Endodermal cell (in vitro differentiated cells): Measurements from ENCODE around the gene LIG4. TPM values are rescaled to one million over a fixed set of nuclear protein-coding genes. Genes with fewer than 3 reads are reported as not detected.

Source experiments
- DNase-seq: peaks from one replicate; pipeline ENCODE4 v3.0.0-alpha.2; 2017
- H3K27ac ChIP-seq: 2 replicates; pipeline ENCODE4 v1.5.1; 2013; ENCODE audit warnings: mild to moderate bottlenecking, low read depth, low read length, moderate library complexity
- H3K27me3 ChIP-seq: 2 replicates; pipeline ENCODE4 v1.6.1; 2013; ENCODE audit warnings: mild to moderate bottlenecking, low read length, moderate library complexity; ENCODE audit not compliant: insufficient read depth, control insufficient read depth, poor library complexity, severe bottlenecking
- H3K36me3 ChIP-seq: 2 replicates; pipeline ENCODE4 v1.7.0; 2013; ENCODE audit warnings: mild to moderate bottlenecking, low read length, moderate library complexity; ENCODE audit not compliant: control insufficient read depth, insufficient read depth
- H3K4me1 ChIP-seq: one replicate; pipeline ENCODE4 v1.7.0; 2013; ENCODE audit warnings: low read length; ENCODE audit not compliant: control insufficient read depth, insufficient read depth
- H3K4me3 ChIP-seq: 2 replicates; pipeline ENCODE4 v1.5.1; 2013; ENCODE audit warnings: mild to moderate bottlenecking, low read length, moderate library complexity
- H3K9ac ChIP-seq: 2 replicates; pipeline ENCODE4 v1.6.1; 2013; ENCODE audit warnings: mild to moderate bottlenecking, low read length, moderate library complexity; ENCODE audit not compliant: poor library complexity, severe bottlenecking; ENCODE audit errors: extremely low read depth
- H3K9me3 ChIP-seq: 2 replicates; pipeline ENCODE4 v1.6.1; 2013; ENCODE audit warnings: mild to moderate bottlenecking, low read length, moderate library complexity; ENCODE audit not compliant: control insufficient read depth
- H3K27ac Mint-ChIP-seq: 2 replicates; pipeline ENCODE4 v1.8.0; 2020; ENCODE audit warnings: mixed read lengths
- H3K27me3 Mint-ChIP-seq: 2 replicates; pipeline ENCODE4 v1.8.0; 2021; ENCODE audit warnings: mild to moderate bottlenecking, mixed read lengths; ENCODE audit not compliant: insufficient read depth
- H3K36me3 Mint-ChIP-seq: 2 replicates; pipeline ENCODE4 v1.8.0; 2020; ENCODE audit warnings: low read depth, mixed read lengths
- H3K4me1 Mint-ChIP-seq: 2 replicates; pipeline ENCODE4 v1.8.0; 2020; ENCODE audit warnings: mixed read lengths
- H3K4me3 Mint-ChIP-seq: 2 replicates; pipeline ENCODE4 v1.8.0; 2020; ENCODE audit warnings: mild to moderate bottlenecking, moderate library complexity, mixed read lengths
- H3K9me3 Mint-ChIP-seq: 2 replicates; pipeline ENCODE4 v1.8.0; 2020; ENCODE audit warnings: mild to moderate bottlenecking, mixed read lengths
- WGBS, 2 experiments: methylation state at CpG; one replicate each; pipeline versions ENCODE4 v1.1.5 to v1.1.7; 2013; ENCODE audit warnings: missing lambda C conversion rate in 2 of 2, mixed read lengths in 1 of 2; ENCODE audit not compliant: insufficient coverage in 1 of 2, insufficient read length in 1 of 2; 5-methylcytosine and 5-hydroxymethylcytosine counted together
- total RNA-seq, 2 donors: library from RNA; stranded (reverse); fragmentation: NEBNext Ultra II Directional in 1 of 2; extraction: Animal tissue kit (Norgen Biotek cat#: 25700) in 1 of 2; gene quantifications; 2 replicates in 1 of 2; 3 replicates in 1 of 2; pipeline ENCODE4 v1.2.1, GENCODE V29; 2021
- TF ChIP-seq, protein P1 (sequence below): fragments of 200-600 bp; sonication (generic); conservative IDR thresholded peaks from 2 replicates; pipeline ENCODE4 v1.5.0; 2021; ENCODE audit warnings: antibody characterized with exemption, mild to moderate bottlenecking

LIG4 gene
- total RNA-seq, 2 donors from 2014 or later, result 7.5 to 10.8 TPM

DNA sequence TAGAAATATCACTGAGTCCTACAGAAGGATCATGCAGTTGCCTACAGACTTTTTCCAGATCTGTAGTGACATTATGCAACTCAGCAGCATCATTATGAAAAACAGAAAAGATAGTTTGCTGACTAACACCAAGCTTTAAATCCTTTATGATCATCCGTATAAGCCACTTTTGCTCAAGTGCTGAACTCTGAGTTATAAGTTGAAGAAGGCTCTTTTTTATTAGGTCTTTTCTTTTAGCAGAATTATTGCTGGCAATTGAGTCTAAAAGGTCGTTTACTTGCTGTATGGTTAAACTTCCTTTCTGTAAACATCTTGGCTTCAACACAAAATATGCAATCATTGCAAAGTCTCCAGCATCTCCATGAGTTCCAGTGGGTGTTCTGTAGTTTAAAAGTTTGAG is 4.8 kb downstream of the LIG4 start:
- Mint-ChIP-seq H3K9me3 (peaks cover 2% of the 10 kb centered on the region), H3K27me3 (no peaks in the 10 kb centered on the region), H3K36me3 (peaks cover 22% of the 10 kb centered on the region), H3K4me3 (no peak overlapping the region), H3K27ac (no peak overlapping the region), H3K4me1 (peaks cover 13% of the 10 kb centered on the region)
- DNase-seq, result no peak
- Histone ChIP-seq H3K36me3 (peaks cover 31% of the 10 kb centered on the region), H3K9me3 (no peaks in the 10 kb centered on the region), H3K9ac (no peak overlapping the region), H3K4me3 (no peak overlapping the region), H3K4me1 (peaks cover 4% of the 10 kb centered on the region), H3K27me3 (no peaks in the 10 kb centered on the region), H3K27ac (no peak overlapping the region)
- 83 to 93% methylated on average over 2 of the region's 2 CpGs for WGBS, 2 experiments
- TF ChIP-seq, protein P1, sequence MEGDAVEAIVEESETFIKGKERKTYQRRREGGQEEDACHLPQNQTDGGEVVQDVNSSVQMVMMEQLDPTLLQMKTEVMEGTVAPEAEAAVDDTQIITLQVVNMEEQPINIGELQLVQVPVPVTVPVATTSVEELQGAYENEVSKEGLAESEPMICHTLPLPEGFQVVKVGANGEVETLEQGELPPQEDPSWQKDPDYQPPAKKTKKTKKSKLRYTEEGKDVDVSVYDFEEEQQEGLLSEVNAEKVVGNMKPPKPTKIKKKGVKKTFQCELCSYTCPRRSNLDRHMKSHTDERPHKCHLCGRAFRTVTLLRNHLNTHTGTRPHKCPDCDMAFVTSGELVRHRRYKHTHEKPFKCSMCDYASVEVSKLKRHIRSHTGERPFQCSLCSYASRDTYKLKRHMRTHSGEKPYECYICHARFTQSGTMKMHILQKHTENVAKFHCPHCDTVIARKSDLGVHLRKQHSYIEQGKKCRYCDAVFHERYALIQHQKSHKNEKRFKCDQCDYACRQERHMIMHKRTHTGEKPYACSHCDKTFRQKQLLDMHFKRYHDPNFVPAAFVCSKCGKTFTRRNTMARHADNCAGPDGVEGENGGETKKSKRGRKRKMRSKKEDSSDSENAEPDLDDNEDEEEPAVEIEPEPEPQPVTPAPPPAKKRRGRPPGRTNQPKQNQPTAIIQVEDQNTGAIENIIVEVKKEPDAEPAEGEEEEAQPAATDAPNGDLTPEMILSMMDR, result no peak

DNA sequence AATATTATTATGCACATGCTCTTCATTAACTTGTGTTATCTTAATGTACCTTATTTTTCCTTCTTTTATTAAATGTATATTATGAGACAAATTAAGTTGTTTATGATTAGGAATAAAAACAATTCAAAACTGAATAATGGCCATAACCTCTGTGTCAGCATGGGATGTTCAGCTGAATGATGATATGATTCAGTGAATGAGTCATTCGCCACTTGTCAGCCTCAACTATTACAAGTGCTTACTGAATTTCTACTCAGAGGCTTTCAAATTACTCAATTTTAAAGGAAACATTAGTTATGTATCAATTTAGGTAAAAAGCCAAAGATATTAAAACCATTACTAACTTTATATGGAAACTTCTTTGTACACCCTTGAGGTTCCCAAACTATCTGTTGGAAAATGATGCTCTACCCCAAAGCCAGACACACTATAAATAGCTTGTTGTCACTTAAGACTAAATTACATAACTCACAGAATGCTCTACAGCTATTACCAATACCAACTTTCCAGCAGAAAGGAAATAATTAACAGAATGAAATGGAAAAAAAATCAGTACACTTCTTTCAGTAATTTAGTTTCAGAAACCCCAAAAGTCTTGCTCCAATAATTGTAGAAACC is 14.4 kb downstream of the LIG4 start:
- Histone ChIP-seq H3K27ac (no peak overlapping the region), H3K9ac (no peak overlapping the region), H3K4me3 (no peak overlapping the region), H3K4me1 (peaks cover 8% of the 10 kb centered on the region), H3K9me3 (peaks cover 22% of the 10 kb centered on the region), H3K36me3 (no peaks in the 10 kb centered on the region), H3K27me3 (no peaks in the 10 kb centered on the region)
- H3K4me1 Mint-ChIP-seq, result peaks cover 9% of the 10 kb centered on the region
- peaks cover 6% of the 10 kb centered on the region for H3K27me3 Mint-ChIP-seq
- H3K4me3 Mint-ChIP-seq, result no peak overlapping the region
- no peaks in the 10 kb centered on the region for H3K36me3 Mint-ChIP-seq
- no peak overlapping the region for H3K27ac Mint-ChIP-seq
- no peak for DNase-seq
- 86% methylated on average over 1 of the region's 1 CpG; no CpG with 5 or more reads in 1 of the 2 experiments for WGBS, 2 experiments
- TF ChIP-seq, protein P1, result no peak
- H3K9me3 Mint-ChIP-seq, result peaks cover 15% of the 10 kb centered on the region

DNA sequence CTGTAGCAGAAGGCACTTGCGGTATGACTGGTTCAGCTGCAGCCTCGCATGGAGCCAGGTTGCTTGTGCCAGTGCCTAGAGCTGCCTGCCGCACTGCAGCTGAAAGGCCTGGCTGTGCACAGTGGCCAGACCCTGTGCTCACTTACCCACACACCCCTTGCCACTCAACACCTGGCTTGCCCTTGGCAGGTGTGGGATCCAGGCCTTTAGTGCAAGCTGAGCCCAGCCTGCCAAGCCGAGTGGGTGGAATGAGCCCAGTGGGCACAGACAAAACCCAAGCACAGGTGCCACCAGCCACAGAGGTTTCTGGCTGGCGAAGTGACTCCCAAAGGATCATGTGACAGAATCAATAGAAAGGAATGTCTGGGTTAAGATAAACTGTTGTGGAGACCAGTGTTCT is 19.5 kb downstream of the LIG4 start:
- DNase-seq, result no peak
- Histone ChIP-seq H3K36me3 (no peaks in the 10 kb centered on the region), H3K4me1 (peaks cover 5% of the 10 kb centered on the region), H3K27ac (no peak overlapping the region), H3K9me3 (peaks cover 40% of the 10 kb centered on the region), H3K27me3 (no peaks in the 10 kb centered on the region), H3K4me3 (no peak overlapping the region), H3K9ac (no peak overlapping the region)
- TF ChIP-seq, protein P1, result no peak
- Mint-ChIP-seq H3K9me3 (peaks cover 18% of the 10 kb centered on the region), H3K27me3 (no peaks in the 10 kb centered on the region), H3K27ac (no peak overlapping the region), H3K4me3 (no peak overlapping the region), H3K36me3 (no peaks in the 10 kb centered on the region), H3K4me1 (peaks cover 15% of the 10 kb centered on the region)
- 85 to 100% methylated on average over 1 to 5 of the region's 5 CpGs for WGBS, 2 experiments
